NOMO-1 treated with DMSO at 0.1 percent for 48 hours (cell line): ENCODE measurements around the gene RABGGTA.

ENCODE experiments used
- DNase-seq: peaks from one replicate; lab custom pipeline; 2025; ENCODE audit not compliant: unreplicated experiment; lab: John Stamatoyannopoulos, UW

The RABGGTA gene

DNA sequence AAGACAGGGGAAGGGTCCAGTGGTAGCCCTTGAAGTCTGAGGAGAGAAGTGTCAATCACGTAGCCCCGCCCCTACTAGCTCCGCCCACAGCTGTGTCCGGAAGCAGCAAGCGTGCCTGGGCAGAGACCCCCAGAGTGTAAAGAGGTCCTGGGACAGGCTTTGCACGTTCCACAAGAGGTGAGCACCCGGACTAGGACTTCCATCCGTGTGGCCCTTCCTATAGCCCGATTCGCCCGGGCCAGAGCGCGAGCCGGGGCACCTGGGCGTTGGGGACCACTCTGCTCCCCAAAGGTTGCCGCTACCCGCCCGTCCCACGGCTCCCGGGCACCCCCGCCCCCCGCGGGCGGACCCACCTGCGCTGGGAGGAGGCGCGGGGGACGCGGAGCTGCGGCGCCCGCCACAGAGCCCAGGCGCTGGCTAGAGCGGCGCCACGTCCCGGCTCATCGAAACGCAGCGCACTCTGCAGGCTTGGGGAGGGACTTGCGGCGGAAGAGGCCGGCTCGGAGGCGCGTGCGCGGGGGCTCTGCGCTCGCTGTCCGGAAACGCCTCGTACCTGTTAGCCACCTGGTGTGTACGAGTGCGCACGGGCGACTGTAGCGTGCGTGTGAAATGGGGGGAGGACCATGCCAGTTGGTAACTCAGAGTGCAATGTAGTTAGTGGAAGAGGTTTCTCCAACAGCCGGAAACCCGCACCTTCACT, at the start of gene RABGGTA:
Gene RABGGTA (minus strand): TSS at position 464 of the 700 bp plus-strand sequence. CDS start 482 bp downstream, outside the sequence.
- peak; percentile 85 for DNase-seq

DNA sequence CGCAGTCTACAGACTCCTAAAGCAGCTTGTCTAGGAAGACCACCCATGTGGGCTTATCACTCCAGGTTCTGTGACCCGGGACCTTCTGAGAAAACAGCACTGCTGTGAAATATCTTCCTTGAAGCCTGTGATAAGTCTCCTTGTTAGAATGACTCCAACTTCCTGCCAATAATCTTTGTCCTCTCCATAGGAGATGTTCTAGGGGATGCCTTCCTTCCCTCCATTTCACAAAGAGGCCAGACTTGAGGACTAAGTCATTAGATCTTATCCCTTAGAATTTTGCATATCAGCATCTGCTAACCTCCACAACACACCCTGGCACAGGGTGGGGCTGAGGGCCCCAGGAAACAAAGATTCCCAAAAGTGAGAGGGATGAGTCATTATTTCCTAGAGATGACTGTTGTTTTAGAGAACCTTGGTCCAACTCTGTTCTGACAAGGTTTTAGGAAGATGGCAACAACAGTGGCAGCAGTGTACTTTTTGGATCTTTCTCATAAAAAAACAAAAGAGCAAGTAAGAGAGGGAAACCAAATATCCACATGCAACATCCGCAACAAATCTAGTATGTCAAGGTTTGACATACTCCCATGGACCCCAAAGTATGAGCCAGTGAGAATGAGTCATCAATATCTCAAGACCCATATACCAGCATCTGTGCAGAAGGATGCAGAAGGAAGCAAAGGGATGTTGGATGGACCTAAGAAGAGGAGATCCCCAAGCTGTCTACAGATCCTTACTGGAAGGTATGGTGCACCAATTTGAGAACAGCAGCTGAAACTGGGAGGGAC, 45.9 kb upstream of the RABGGTA start:
- no peak for DNase-seq

- no peak for DNase-seq
Observed at GRCh38 chr14:24316597-24316950, 45.2 kb upstream of the RABGGTA start.

- DNase-seq, result no peak
Observed at GRCh38 chr14:24315807-24316596, 44.6 kb upstream of the RABGGTA start.

DNA sequence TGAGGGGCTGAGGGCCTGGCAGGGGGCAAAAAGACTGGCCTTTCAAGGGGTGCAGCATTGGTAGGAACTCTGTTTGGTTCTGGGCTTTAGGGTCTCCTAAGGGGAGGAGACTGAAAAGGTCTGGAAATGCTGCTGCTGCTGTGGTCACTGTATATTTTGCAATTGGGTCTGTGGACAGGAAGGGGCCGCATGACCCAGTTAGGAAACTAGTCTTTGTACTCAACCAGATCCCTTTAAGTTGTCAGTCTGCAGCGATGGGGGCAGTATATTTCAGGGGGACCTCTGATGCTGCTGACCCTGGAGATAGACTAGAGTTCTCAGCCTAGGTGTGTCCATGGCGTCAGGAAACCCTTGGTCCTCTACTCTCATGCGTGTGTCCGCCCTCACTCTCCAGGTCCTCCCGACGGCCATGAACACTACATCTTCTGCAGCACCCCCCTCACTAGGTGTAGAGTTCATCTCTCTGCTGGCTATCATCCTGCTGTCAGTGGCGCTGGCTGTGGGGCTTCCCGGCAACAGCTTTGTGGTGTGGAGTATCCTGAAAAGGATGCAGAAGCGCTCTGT, 43.9 kb upstream of the RABGGTA start:
- DNase-seq, result no peak

GRCh38 chr14:24314377-24315193, 43.2 kb upstream of the RABGGTA start:
- DNase-seq, result no peak

- peak; percentile 62 for DNase-seq
Observed at GRCh38 chr14:24313913-24314312, 42.5 kb upstream of the RABGGTA start.

DNA sequence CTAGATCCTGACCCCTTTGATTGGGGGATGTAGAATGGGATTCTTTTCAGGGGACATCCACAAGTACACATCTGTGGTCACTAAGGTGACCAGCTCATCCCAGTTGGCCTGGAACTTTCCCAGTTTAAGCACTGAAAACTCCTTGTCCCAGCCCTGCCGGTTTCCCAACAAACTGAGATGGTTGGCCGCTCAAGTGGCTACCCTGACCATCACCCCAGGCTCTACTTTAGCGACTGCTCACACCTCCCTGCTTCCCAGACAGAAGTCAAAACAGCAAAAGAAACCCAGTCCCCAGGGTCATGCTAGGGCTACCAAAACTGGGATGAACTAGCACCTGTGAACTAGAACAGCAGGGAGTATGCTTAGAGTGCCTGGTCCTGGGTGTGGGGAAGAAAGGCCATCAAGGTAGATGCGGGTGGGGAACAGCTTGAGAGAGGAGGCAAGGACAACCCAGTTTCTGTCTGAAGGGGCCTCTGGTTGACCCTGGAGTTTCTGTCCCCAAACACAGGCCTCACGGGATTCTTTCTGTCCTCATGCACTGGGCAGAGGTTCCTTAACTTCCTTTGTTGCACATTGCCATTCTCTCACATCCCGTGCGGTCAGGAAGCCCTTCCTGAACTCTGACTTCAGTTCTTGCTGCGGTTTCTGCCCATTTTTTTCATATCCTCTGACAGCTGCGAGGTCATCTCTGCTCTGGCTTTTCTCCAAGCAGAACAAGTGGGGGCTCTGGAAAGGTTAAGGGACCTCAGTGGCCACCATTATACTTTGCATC, 41.5 kb upstream of the RABGGTA start:
- DNase-seq, result peak; percentile 84

DNA sequence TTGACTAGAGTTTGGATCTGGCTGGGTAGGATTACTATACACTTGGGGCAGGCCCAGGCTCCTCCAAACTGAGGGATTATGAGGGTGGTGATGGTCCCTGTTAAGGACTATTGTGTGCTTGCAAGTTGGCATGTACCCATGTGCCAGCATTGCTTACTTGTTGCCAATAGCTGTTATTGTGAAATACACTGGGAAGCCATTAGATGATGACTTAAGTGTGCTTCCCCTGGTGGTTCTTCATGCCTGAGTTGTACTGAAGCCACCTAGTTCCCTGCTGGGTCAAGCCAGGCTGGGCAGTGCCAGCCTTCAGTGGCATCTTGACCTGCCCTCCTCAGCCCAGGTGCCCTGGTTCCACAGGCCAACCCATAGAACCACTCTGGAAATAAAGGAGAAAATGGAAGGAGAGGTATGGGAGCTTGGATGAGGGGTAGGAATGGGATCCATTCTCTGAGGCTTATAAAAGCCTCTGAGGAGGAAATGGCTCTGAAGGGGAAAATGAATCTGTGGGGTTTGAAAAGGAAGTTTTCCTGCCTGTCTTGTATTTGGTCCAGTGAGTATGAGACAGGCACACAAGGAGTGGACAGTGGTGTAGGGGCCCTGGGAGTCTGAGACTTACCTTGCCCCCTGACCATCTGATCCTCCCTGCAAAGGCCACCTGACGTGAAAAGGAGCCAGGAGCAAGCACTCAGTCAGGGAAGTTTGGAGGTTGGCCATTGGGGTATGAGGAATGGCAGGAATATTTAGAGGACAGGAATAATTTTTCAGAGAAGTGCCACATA, 40.6 kb upstream of the RABGGTA start:
- peak; percentile 58 for DNase-seq

- peak; percentile 70 for DNase-seq
Observed at GRCh38 chr14:24310646-24311604, 39.5 kb upstream of the RABGGTA start, which contains the start of gene LTB4R. Gene LTB4R, plus strand, starts transcription at chr14:24311502. Its CDS starts 4,150 bp downstream, at chr14:24315652.

- DNase-seq, result no peak
Observed at GRCh38 chr14:24310265-24310645, 38.9 kb upstream of the RABGGTA start.

DNA sequence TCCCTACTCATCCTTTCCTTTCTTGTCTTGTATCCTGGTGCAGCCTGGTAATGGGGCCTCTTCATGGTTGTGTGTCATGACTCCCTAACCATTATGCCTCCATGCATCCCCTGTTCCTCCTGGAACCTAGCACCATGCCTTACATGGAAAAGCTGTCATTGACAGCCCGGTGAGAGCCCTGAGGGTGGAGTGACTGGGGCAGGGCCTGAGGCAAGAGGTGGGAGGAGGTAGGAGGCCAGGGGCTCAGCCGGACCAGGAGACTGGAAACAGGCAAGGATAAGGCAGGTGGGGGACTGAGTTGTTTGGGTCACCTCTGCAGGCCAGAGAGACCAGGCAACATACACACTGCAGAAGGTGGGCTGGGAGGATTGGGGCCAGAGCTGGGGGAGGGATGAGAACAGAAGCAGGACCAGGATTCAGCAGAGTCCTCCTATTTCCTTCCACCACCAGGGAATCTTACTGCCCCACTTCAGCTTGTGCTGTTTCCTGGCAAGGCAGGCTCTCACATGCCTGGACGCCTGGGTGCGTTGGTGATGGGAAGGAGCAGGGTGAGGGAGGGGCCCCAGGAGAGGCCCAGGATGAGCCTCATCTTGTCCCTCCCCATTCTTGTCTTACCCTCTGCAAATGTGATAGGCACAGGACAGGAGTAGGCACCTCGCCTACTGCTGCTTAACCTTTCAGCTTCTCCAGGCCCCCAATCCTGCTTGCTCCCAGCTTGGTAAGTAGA, 38.3 kb upstream of the RABGGTA start, which contains the start of gene LTB4R2:
Gene LTB4R2 (plus strand): TSS at position 603 of the 727 bp plus-strand sequence. CDS start 525 bp downstream, outside the sequence.
- DNase-seq, result no peak

DNA sequence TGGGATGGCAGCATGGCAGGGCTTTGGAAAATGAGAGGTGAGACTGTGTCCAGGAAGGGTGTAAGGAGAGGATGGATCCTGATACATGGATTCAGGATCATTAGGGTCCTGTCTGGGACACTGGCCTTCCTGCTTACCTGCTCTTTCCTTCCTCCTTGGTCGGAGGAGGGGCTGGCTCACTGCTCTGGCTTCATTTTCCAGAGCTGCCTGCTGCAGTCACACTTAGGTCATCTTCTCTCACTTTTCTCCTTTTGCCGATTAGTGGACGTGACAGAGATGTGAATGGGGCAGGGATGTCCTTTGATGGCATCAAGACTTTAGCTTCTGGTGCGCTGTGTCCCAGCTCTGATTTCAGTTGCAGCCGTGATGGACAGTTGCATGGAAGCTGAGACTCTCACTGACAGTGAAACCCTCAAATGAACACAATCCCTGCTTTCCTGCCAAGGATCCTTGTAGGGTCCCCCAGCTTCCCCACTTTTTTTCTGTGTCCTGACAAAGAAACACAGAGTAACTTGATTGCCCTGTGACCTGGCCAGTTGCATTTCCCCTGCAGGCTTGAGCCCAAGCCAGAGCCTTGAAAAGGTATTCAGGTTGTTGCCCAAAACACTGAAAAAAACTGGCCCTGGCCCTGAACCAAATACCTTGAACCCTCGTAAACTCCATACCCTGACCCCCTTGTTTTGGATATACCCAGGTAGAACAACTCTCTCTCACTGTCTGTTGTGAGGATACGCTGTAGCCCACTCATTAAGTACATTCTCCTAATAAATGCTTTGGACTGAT, 37.1 kb upstream of the RABGGTA start:
- DNase-seq, result no peak

GRCh38 chr14:24307575-24308341, 36.4 kb upstream of the RABGGTA start, which contains the start of gene CIDEB:
Gene CIDEB, minus strand, starts transcription at chr14:24307977. Its CDS starts 119 bp downstream, at chr14:24307858.
- DNase-seq, result peak; percentile 46

- DNase-seq, result no peak
Observed at GRCh38 chr14:24307156-24307574, 35.8 kb upstream of the RABGGTA start.
